H1 (cell line): ENCODE results near the gene PTBP1. TPM values are rescaled to one million over a fixed set of nuclear protein-coding genes. Genes with fewer than 3 reads are reported as not detected.
A peak's percentile ranks its signal among the peaks of the same experiment; 100 is the strongest.

Experiments used
- CTCF ChIA-PET: fragments of 300-600 bp; sonication (Branson Sonifier 250); formaldehyde crosslinking; loops from one replicate; lab custom pipeline; 2021; ENCODE audit not compliant: partially characterized antibody; lab: Charles Lee
- POLR2A ChIA-PET: fragments of 300-600 bp; sonication (Branson Sonifier 250); formaldehyde crosslinking; loops from one replicate; lab custom pipeline; 2021; ENCODE audit warnings: inconsistent platforms; ENCODE audit not compliant: partially characterized antibody; lab: Charles Lee
- DNase-seq, 2 experiments: peaks; one replicate each; pipeline versions ENCODE4 v3.0.0 to v3.0.0-alpha.2; 2010 to 2022; ENCODE audit warnings: low spot score in 2 of 2, low read depth in 1 of 2, mixed read lengths in 1 of 2
- FAIRE-seq: peaks from 2 replicates; lab custom pipeline; 2011; peaks lifted over from hg19 to GRCh38; lab: Jason Lieb, UNC
- H2AFZ ChIP-seq: 2 replicates; pipeline ENCODE4 v1.8.1; 2012; ENCODE audit warnings: low read length, inconsistent platforms
- H2AK5ac ChIP-seq: 2 replicates; pipeline ENCODE4 v1.6.1; 2013; ENCODE audit warnings: low read depth, low read length
- H2BK120ac ChIP-seq: replicated peaks from 2 replicates; pipeline ENCODE3; 2013; ENCODE audit warnings: low read depth, low read length, inconsistent platforms
- H2BK12ac ChIP-seq: 2 replicates; pipeline ENCODE4 v1.6.1; 2013; ENCODE audit warnings: low read depth, low read length
- H2BK15ac ChIP-seq: 2 replicates; pipeline ENCODE4 v1.6.1; 2013; ENCODE audit warnings: low read length
- H2BK20ac ChIP-seq: 2 replicates; pipeline ENCODE4 v1.6.1; 2013; ENCODE audit warnings: low read length
- H2BK5ac ChIP-seq: 2 replicates; pipeline ENCODE4 v1.6.1; 2013; ENCODE audit warnings: low read depth, low read length
- H3K14ac ChIP-seq: 2 replicates; pipeline ENCODE4 v1.6.1; 2013; ENCODE audit warnings: inconsistent platforms; ENCODE audit not compliant: insufficient read length
- H3K18ac ChIP-seq: 2 replicates; pipeline ENCODE4 v1.6.1; 2013; ENCODE audit warnings: low read length; ENCODE audit errors: extremely low read depth
- H3K23ac ChIP-seq: 2 replicates; pipeline ENCODE4 v1.6.1; 2013; ENCODE audit warnings: inconsistent platforms; ENCODE audit not compliant: insufficient read length
- H3K23me2 ChIP-seq: 2 replicates; pipeline ENCODE4 v1.6.1; 2013; ENCODE audit warnings: low read depth, low read length
- H3K27ac ChIP-seq: 2 replicates; pipeline ENCODE4 v1.6.1; 2011; ENCODE audit warnings: low read depth, low read length, inconsistent platforms
- H3K27me3 ChIP-seq, 4 experiments: replicated peaks in 1 of 4; 1 replicate in 1 of 4; 2 replicates in 3 of 4; pipeline versions ENCODE4 v1.6.1 to v1.8.1; 2011 to 2013; ENCODE audit warnings: low read length in 3 of 4, mild to moderate bottlenecking in 3 of 4, inconsistent platforms in 2 of 4, mixed read lengths in 2 of 4, moderate library complexity in 1 of 4; ENCODE audit not compliant: control insufficient read depth in 3 of 4, insufficient read depth in 3 of 4; ENCODE audit errors: extremely low read depth in 1 of 4
- H3K36me3 ChIP-seq, 4 experiments: 2 replicates each; pipeline versions ENCODE4 v1.6.1 to v1.8.1; 2011 to 2013; ENCODE audit warnings: mild to moderate bottlenecking in 4 of 4, low read length in 3 of 4, moderate library complexity in 2 of 4, control low read depth in 1 of 4, inconsistent platforms in 1 of 4; ENCODE audit not compliant: insufficient read depth in 4 of 4, control insufficient read depth in 2 of 4
- H3K4ac ChIP-seq: replicated peaks from 2 replicates; pipeline ENCODE3; 2013; ENCODE audit warnings: low read length, low read depth, mixed read lengths, inconsistent platforms; ENCODE audit not compliant: insufficient read length
- H3K4me1 ChIP-seq, 4 experiments: replicated peaks in 1 of 4; 1 replicate in 1 of 4; 2 replicates in 3 of 4; pipeline versions ENCODE4 v1.6.1 to v1.8.1; 2011 to 2013; ENCODE audit warnings: low read length in 3 of 4, inconsistent platforms in 2 of 4, mixed read lengths in 1 of 4; ENCODE audit not compliant: insufficient read depth in 4 of 4, control insufficient read depth in 3 of 4
- H3K4me2 ChIP-seq, 2 experiments: 2 replicates each; pipeline versions ENCODE4 v1.6.1 to v1.8.1; 2011 to 2013; ENCODE audit warnings: low read depth in 2 of 2, low read length in 2 of 2, control low read depth in 1 of 2, inconsistent platforms in 1 of 2, mild to moderate bottlenecking in 1 of 2; ENCODE audit not compliant: insufficient read depth in 1 of 2
- H3K4me3 ChIP-seq, 4 experiments: fragments of 200-600, 300-600 bp in 1 of 4; sonication (generic), shearing (Covaris generic), sonication (Bioruptor Twin) in 1 of 4; 2 replicates each; pipeline versions ENCODE4 v1.5.1 to v1.8.1; 2011 to 2016; ENCODE audit warnings: low read length in 4 of 4, low read depth in 3 of 4, control low read depth in 2 of 4, inconsistent platforms in 2 of 4, mild to moderate bottlenecking in 2 of 4, mixed read lengths in 1 of 4, moderate library complexity in 1 of 4; ENCODE audit not compliant: insufficient read depth in 2 of 4; ENCODE audit errors: extremely low read depth in 1 of 4
- H3K56ac ChIP-seq: replicated peaks from 2 replicates; pipeline ENCODE3; 2013; ENCODE audit warnings: low read depth, mild to moderate bottlenecking, mixed read lengths, low read length, inconsistent platforms; ENCODE audit not compliant: insufficient read length
- H3K79me1 ChIP-seq: 2 replicates; pipeline ENCODE4 v1.6.1; 2013; ENCODE audit warnings: low read depth, low read length, control low read depth
- H3K79me2 ChIP-seq, 2 experiments: 2 replicates each; pipeline versions ENCODE4 v1.6.1 to v1.8.1; 2012 to 2013; ENCODE audit warnings: low read length in 2 of 2, mild to moderate bottlenecking in 2 of 2, inconsistent platforms in 1 of 2; ENCODE audit not compliant: insufficient read depth in 2 of 2, control insufficient read depth in 1 of 2
- H3K9ac ChIP-seq, 4 experiments: replicated peaks in 1 of 4; 1 replicate in 1 of 4; 2 replicates in 3 of 4; pipeline versions ENCODE4 v1.6.1 to v1.8.1; 2011 to 2013; ENCODE audit warnings: low read depth in 3 of 4, low read length in 3 of 4, control low read depth in 2 of 4, mild to moderate bottlenecking in 2 of 4, moderate library complexity in 2 of 4, inconsistent platforms in 1 of 4; ENCODE audit errors: extremely low read depth in 1 of 4
- H3K9me3 ChIP-seq, 2 experiments: 2 replicates each; pipeline versions ENCODE4 v1.6.1 to v1.8.1; 2012 to 2013; ENCODE audit warnings: mild to moderate bottlenecking in 2 of 2, moderate library complexity in 2 of 2, control low read depth in 1 of 2, inconsistent platforms in 1 of 2, low read depth in 1 of 2, low read length in 1 of 2, mixed read lengths in 1 of 2; ENCODE audit not compliant: insufficient read depth in 2 of 2
- H4K20me1 ChIP-seq, 2 experiments: replicated peaks in 1 of 2; 2 replicates each; pipeline versions ENCODE3 to v1.8.1; 2011 to 2013; ENCODE audit warnings: inconsistent platforms in 2 of 2, low read length in 2 of 2, mild to moderate bottlenecking in 1 of 2; ENCODE audit not compliant: insufficient read depth in 2 of 2, control insufficient read depth in 1 of 2
- H4K5ac ChIP-seq: 2 replicates; pipeline ENCODE4 v1.6.1; 2013; ENCODE audit warnings: low read length, low read depth, mixed read lengths, inconsistent platforms; ENCODE audit not compliant: insufficient read length
- H4K8ac ChIP-seq: 2 replicates; pipeline ENCODE4 v1.8.0; 2013; ENCODE audit warnings: mild to moderate bottlenecking, moderate library complexity, low read length, inconsistent platforms; ENCODE audit not compliant: insufficient read depth; ENCODE audit errors: extremely low read depth
- H4K91ac ChIP-seq: replicated peaks from 2 replicates; pipeline ENCODE3; 2013; ENCODE audit warnings: low read length, mixed read lengths, inconsistent platforms; ENCODE audit not compliant: insufficient read length
- CBX8 ChIP-seq: fragments of 300-800, 300-1000 bp; sonication (generic); IDR thresholded peaks from 2 replicates; pipeline ENCODE4 v1.7.1; 2016; ENCODE audit warnings: low read depth, low read length, borderline replicate concordance
- GABPA ChIP-seq: IDR thresholded peaks from 2 replicates; pipeline ENCODE4 v1.6.1; 2011; ENCODE audit warnings: mild to moderate bottlenecking, low read length, moderate library complexity, borderline replicate concordance; ENCODE audit not compliant: insufficient read depth
- KDM1A ChIP-seq: fragments of 200-600, 300-600 bp; sonication (generic); IDR thresholded peaks from 2 replicates; pipeline ENCODE4 v1.7.1; 2016; ENCODE audit warnings: mild to moderate bottlenecking, low read length, borderline replicate concordance
- KDM4A ChIP-seq: IDR thresholded peaks from one replicate; pipeline ENCODE4 v1.7.1; 2012; ENCODE audit warnings: low read depth, mild to moderate bottlenecking, moderate library complexity, low read length, inconsistent platforms; ENCODE audit not compliant: severe bottlenecking
- MAX ChIP-seq: IDR thresholded peaks from 2 replicates; pipeline ENCODE4 v1.6.1; 2012; ENCODE audit warnings: inconsistent platforms
- POU5F1 ChIP-seq: IDR thresholded peaks from 2 replicates; pipeline ENCODE4 v1.6.1; 2011; ENCODE audit warnings: low read depth, mild to moderate bottlenecking, low read length, moderate library complexity
- WGBS, 2 experiments: shearing (Covaris generic) in 1 of 2; methylation state at CpG; one replicate each; pipeline versions ENCODE4 v1.1.6 to v1.1.7; 2013 to 2015; ENCODE audit warnings: low lambda C conversion rate in 2 of 2, mixed read lengths in 2 of 2, inconsistent platforms in 1 of 2, low coverage in 1 of 2, missing lambda C conversion rate in 1 of 2; ENCODE audit not compliant: insufficient replicate concordance in 2 of 2, insufficient coverage in 1 of 2, insufficient read length in 1 of 2; ENCODE audit errors: extremely low coverage in 1 of 2, missing lambda C conversion rate in 1 of 2; 5-methylcytosine and 5-hydroxymethylcytosine counted together
- polyA plus RNA-seq, 7 experiments: library from polyadenylated mRNA; depleted of rRNA in 3 of 7; stranded (reverse) in 5 of 7; unstranded in 2 of 7; fragments of >200 nt in 5 of 7; fragments of 200-250 nt in 2 of 7; gene quantifications; 1 replicate in 5 of 7; 2 replicates in 1 of 7; 4 replicates in 1 of 7; pipeline versions ENCODE4 v1.2.1 to v1.2.3, GENCODE V29; 2011 to 2013; ENCODE audit warnings: missing spikeins in 2 of 7, mixed read lengths in 2 of 7
- total RNA-seq: library from RNA; stranded (reverse); fragmentation: NEBNext Ultra II Directional; extraction: Animal tissue kit (Norgen Biotek cat#: 25700); gene quantifications from 2 replicates; pipeline ENCODE4 v1.2.1, GENCODE V29; 2021

Gene PTBP1
- total and polyA plus RNA-seq, 2 of the 8 experiments (the other 6 are each of a cell fraction or from before 2014, with no cell fraction given): 528 to 888 TPM

- no peak overlapping the region for H2BK15ac ChIP-seq
- no peak for DNase-seq
- CTCF ChIA-PET: interaction anchor here (1.0 to 3.3 kb wide), 15 partner anchors 8 to 225 kb away, joined by 3 to 18 read pairs (median 4); partner anchors contain the start of gene AZU1
Observed at GRCh38 chr19:855566-856120, 58.4 kb downstream of the PTBP1 start.

More at GRCh38 chr19:855566-856120, 58.4 kb downstream of the PTBP1 start:
- H2BK20ac ChIP-seq: no peak overlapping the region
- H3K36me3 ChIP-seq: no peaks in the 10 kb centered on the region
- no peaks in the 10 kb centered on the region for H3K79me1 ChIP-seq
- no peaks in the 10 kb centered on the region for H3K79me2 ChIP-seq
- H3K4me2 ChIP-seq: no peak overlapping the region
- peaks cover 7 to 17% (median 11%) of the 10 kb centered on the region in 4 experiments for H3K27me3 ChIP-seq
- no peak overlapping the region for H3K18ac ChIP-seq
- no peak overlapping the region for H3K4me3 ChIP-seq
- H4K8ac ChIP-seq: no peak overlapping the region
- FAIRE-seq: no peak
- no peaks in the 10 kb centered on the region; the same call in 1 of the 2 replicates for H3K23me2 ChIP-seq
- H2AK5ac ChIP-seq: no peak overlapping the region
- POLR2A ChIA-PET: interaction anchor here (0.7 to 1.9 kb wide), 6 partner anchors 10 to 83 kb away, joined by 4 to 5 read pairs (median 4); partner anchors contain the start of gene PRTN3
- no peak for TF ChIP-seq POU5F1
- no peak for TF ChIP-seq CBX8
- TF ChIP-seq MAX: no peak
- TF ChIP-seq KDM1A: peak; percentile 50; the same call in 1 of the 2 replicates
- no peak for TF ChIP-seq KDM4A
- no peak for TF ChIP-seq GABPA
- 90% methylated on average over 38 of the region's 40 CpGs; no CpG with 5 or more reads in 1 of the 2 experiments for WGBS, 2 experiments
- H4K20me1 ChIP-seq: peaks cover 0 to 3% of the 10 kb centered on the region in 2 experiments
- H3K4me1 ChIP-seq: no peaks in the 10 kb centered on the region; a peak in 2 of 7 replicates
- no peak overlapping the region for H3K9ac ChIP-seq
- no peak overlapping the region for H2BK120ac ChIP-seq
- H3K23ac ChIP-seq: no peak overlapping the region
- no peak overlapping the region for H2AFZ ChIP-seq
- H2BK12ac ChIP-seq: no peak overlapping the region
- no peak overlapping the region for H3K27ac ChIP-seq
- no peak overlapping the region for H4K91ac ChIP-seq
- no peak overlapping the region for H4K5ac ChIP-seq
- H2BK5ac ChIP-seq: 0 out of 2 replicates have a peak overlapping the region, but pooled peaks have one; percentile 24
- H3K14ac ChIP-seq: no peak overlapping the region
- no peaks in the 10 kb centered on the region for H3K9me3 ChIP-seq
- H3K56ac ChIP-seq: no peak overlapping the region
- H3K4ac ChIP-seq: no peak overlapping the region
